Natural killer cell (primary cell): ENCODE data around the gene LHX8. TPM values are rescaled to one million over a fixed set of nuclear protein-coding genes. Genes with fewer than 3 reads are reported as not detected.

Experiments
- ATAC-seq, 3 donors: fragments of 150-1000 bp in 2 of 3; fragments of 200-7000 bp in 1 of 3; cut with Tn5 transposase; 1 replicate in 1 of 3; 2 replicates in 2 of 3; pipeline ENCODE4 v1.10.0; 2021; ENCODE audit warnings: mild to moderate bottlenecking in 2 of 3, moderate library complexity in 2 of 3
- DNase-seq, 2 donors: peaks; one replicate each; pipeline versions ENCODE4 v3.0.0 to v3.0.0-alpha.2; 2013 to 2021; ENCODE audit warnings: mixed read lengths in 1 of 2
- H3K27ac ChIP-seq: one replicate; pipeline ENCODE4 v1.5.1; 2013; ENCODE audit warnings: mild to moderate bottlenecking, low read length
- H3K27me3 ChIP-seq: one replicate; pipeline ENCODE4 v1.6.1; 2013; ENCODE audit warnings: low read length; ENCODE audit not compliant: control insufficient read depth, insufficient read depth
- H3K36me3 ChIP-seq: one replicate; pipeline ENCODE4 v1.6.1; 2013; ENCODE audit warnings: low read length; ENCODE audit not compliant: control insufficient read depth, insufficient read depth
- H3K4me1 ChIP-seq: one replicate; pipeline ENCODE4 v1.6.1; 2013; ENCODE audit warnings: low read length; ENCODE audit not compliant: control insufficient read depth, insufficient read depth
- H3K4me3 ChIP-seq: one replicate; pipeline ENCODE4 v1.5.1; 2013; ENCODE audit warnings: low read length
- H3K9me3 ChIP-seq: one replicate; pipeline ENCODE4 v1.6.1; 2013; ENCODE audit warnings: low read length; ENCODE audit not compliant: control insufficient read depth, insufficient read depth
- H3K27ac Mint-ChIP-seq, 2 donors: one replicate each; pipeline ENCODE4 v1.8.0; 2022; ENCODE audit warnings: mild to moderate bottlenecking in 2 of 2, mixed read lengths in 2 of 2, moderate library complexity in 1 of 2
- H3K27me3 Mint-ChIP-seq, 2 donors: one replicate each; pipeline ENCODE4 v1.8.0; 2022; ENCODE audit warnings: low read depth in 2 of 2, mixed read lengths in 2 of 2
- H3K36me3 Mint-ChIP-seq: one replicate; pipeline ENCODE4 v1.8.0; 2022; ENCODE audit warnings: mixed read lengths
- H3K4me1 Mint-ChIP-seq, 2 donors: one replicate each; pipeline ENCODE4 v1.8.0; 2022; ENCODE audit warnings: mixed read lengths in 2 of 2
- H3K4me3 Mint-ChIP-seq: one replicate; pipeline ENCODE4 v1.8.0; 2022; ENCODE audit warnings: mild to moderate bottlenecking, moderate library complexity, mixed read lengths
- H3K9me3 Mint-ChIP-seq, 2 donors: one replicate each; pipeline ENCODE4 v1.8.0; 2022; ENCODE audit warnings: mixed read lengths in 2 of 2
- WGBS: methylation state at CpG from one replicate; pipeline ENCODE4 v1.1.7; 2013; ENCODE audit warnings: missing lambda C conversion rate; ENCODE audit not compliant: insufficient coverage; 5-methylcytosine and 5-hydroxymethylcytosine counted together
- intact Hi-C: fragments of 100-400 bp; cut with micrococcal nuclease; formaldehyde crosslinking; loops from one replicate; pipeline ENCODE4 v1.14.2; 2022
- total RNA-seq, 4 donors: library from RNA; stranded (reverse); fragments of 120-200 nt in 1 of 4; gene quantifications; one replicate each; pipeline versions ENCODE4 v1.2.3 to v1.2.4, GENCODE V29; 2013 to 2022
- TF ChIP-seq, protein P1 (sequence below): fragments of 200-600 bp; IDR thresholded peaks from one replicate; pipeline ENCODE4 v1.8.0; 2022; ENCODE audit warnings: antibody characterized with exemption

LHX8 gene
- total RNA-seq, 3 donors from 2014 or later (not counting 1 experiment from before 2014, with no cell fraction given), result not detected

DNA sequence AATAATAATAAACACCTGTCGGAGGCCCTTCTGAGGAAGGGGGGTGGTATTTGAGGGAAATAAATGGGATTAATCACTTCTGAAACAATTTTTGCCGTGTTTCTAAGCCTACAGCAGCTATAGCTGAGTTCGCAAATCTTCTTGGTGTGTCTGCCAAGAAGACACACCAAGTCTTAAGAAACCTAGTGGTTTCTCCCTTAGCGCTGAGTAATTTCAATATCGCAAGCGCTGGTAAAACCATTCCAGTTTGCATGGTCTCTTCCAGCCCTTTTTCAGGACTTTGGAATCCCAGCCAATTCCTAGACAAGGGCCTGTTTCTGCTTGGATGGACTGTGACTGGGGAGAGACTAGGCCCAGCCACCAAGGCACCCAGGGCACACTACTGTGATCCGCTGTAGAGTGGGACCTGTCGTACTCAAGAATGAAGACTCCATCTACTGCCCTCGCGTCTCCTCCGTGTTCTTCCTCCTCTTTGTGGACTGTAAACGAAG is 7.5 kb upstream of the LHX8 start:
- Histone ChIP-seq H3K36me3 (no peaks in the 10 kb centered on the region), H3K9me3 (peaks cover 42% of the 10 kb centered on the region), H3K27me3 (peaks cover 55% of the 10 kb centered on the region), H3K27ac (no peak overlapping the region), H3K4me1 (no peaks in the 10 kb centered on the region), H3K4me3 (no peak overlapping the region)
- Mint-ChIP-seq H3K4me1 (no peaks in the 10 kb centered on the region), H3K27ac (no peak overlapping the region), H3K9me3 (peaks cover 0 to 2% of the 10 kb centered on the region in 2 donors), H3K36me3 (peaks cover 29% of the 10 kb centered on the region), H3K4me3 (no peak overlapping the region), H3K27me3 (peaks cover 37 to 39% of the 10 kb centered on the region in 2 donors)
- ATAC-seq, result no peak
- TF ChIP-seq, protein P1, sequence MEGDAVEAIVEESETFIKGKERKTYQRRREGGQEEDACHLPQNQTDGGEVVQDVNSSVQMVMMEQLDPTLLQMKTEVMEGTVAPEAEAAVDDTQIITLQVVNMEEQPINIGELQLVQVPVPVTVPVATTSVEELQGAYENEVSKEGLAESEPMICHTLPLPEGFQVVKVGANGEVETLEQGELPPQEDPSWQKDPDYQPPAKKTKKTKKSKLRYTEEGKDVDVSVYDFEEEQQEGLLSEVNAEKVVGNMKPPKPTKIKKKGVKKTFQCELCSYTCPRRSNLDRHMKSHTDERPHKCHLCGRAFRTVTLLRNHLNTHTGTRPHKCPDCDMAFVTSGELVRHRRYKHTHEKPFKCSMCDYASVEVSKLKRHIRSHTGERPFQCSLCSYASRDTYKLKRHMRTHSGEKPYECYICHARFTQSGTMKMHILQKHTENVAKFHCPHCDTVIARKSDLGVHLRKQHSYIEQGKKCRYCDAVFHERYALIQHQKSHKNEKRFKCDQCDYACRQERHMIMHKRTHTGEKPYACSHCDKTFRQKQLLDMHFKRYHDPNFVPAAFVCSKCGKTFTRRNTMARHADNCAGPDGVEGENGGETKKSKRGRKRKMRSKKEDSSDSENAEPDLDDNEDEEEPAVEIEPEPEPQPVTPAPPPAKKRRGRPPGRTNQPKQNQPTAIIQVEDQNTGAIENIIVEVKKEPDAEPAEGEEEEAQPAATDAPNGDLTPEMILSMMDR, result no peak
- DNase-seq, result no peak
- intact Hi-C loops, result no loop called here
- 15% methylated on average over 11 of the region's 12 CpGs for WGBS

DNA sequence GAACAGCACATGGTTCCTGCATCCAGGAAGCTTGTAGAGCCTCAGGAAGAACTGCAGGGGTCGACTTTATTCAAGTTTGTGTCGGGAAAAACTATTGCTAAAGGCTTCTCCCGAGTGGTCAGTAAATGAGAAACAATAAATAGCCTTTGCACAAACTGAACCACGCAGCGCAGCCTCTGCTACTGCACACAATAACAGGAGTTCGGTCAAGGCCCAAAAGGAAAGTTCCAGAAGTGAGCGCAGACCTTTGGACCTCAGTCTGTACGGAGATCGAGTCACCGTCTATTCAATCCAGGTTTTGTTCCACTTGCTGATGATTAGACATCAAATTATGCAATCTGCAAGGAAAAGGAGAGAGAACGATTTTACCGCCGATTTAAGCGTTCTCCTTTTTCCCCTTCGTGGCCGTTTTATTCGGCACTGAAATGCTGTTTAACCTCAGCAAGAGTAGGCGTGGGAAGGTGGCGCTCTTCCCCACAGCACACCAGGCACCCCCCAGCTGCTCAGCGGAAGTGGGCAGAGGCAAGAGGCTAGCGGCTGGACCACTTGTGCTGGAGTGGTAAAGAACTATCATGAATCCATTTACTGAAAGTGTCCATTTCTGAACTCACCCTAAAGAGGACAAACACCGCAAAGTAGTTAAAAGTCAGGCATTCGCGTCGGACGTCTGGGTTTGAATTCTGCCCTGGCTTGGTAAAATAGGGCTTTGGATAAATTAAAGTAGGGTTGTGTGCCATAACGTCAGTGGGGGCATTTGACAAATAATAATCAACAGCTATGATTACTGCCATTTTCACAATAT is 6.1 kb upstream of the LHX8 start:
- Mint-ChIP-seq H3K27me3 (peaks cover 52 to 53% of the 10 kb centered on the region in 2 donors), H3K4me1 (no peaks in the 10 kb centered on the region), H3K36me3 (peaks cover 43% of the 10 kb centered on the region), H3K9me3 (peaks cover 6 to 12% of the 10 kb centered on the region in 2 donors), H3K27ac (no peak overlapping the region), H3K4me3 (no peak overlapping the region)
- 11% methylated on average over 26 of the region's 27 CpGs for WGBS
- H3K9me3 ChIP-seq, result peaks cover 45% of the 10 kb centered on the region
- no peaks in the 10 kb centered on the region for H3K4me1 ChIP-seq
- ATAC-seq (no peak), DNase-seq (no peak)
- intact Hi-C loops, result no loop called here
- H3K27me3 ChIP-seq, result peaks cover 63% of the 10 kb centered on the region
- TF ChIP-seq, protein P1, result no peak
- no peak overlapping the region for H3K27ac ChIP-seq
- no peaks in the 10 kb centered on the region for H3K36me3 ChIP-seq
- no peak overlapping the region for H3K4me3 ChIP-seq

DNA sequence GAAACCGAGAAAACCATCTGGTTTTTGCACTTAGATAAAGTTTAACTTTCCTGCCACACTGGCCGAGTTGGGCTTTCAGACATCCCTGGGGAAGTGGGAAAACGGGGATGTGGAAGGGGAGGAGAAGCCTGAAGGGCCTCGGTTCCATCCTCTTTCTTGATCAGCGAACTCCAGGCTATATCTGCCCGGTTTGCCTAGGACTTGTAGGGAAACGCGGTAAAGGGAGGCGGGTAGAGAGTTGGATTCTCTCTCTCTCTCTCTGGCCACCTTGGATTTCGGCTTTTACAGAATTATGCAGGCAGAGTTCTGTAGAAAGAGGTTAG is 4.6 kb upstream of the LHX8 start:
- intact Hi-C loops, result no loop called here
- no peak for DNase-seq
- no peak overlapping the region for H3K27ac ChIP-seq
- Mint-ChIP-seq H3K4me1 (no peaks in the 10 kb centered on the region), H3K4me3 (no peak overlapping the region), H3K27ac (no peak overlapping the region), H3K9me3 (peaks cover 6 to 15% of the 10 kb centered on the region in 2 donors), H3K27me3 (peaks cover 67% of the 10 kb centered on the region in 2 donors), H3K36me3 (peaks cover 48% of the 10 kb centered on the region)
- no peaks in the 10 kb centered on the region for H3K4me1 ChIP-seq
- peaks cover 45% of the 10 kb centered on the region for H3K9me3 ChIP-seq
- H3K36me3 ChIP-seq, result no peaks in the 10 kb centered on the region
- ATAC-seq, result no peak
- TF ChIP-seq, protein P1, result no peak
- H3K27me3 ChIP-seq, result peaks cover 64% of the 10 kb centered on the region
- H3K4me3 ChIP-seq, result no peak overlapping the region
- 9% methylated on average over 10 of the region's 10 CpGs for WGBS
